Adipose tissue (tissue), 3 donors: ENCODE results near the gene GTPBP3. TPM values are rescaled to one million over a fixed set of nuclear protein-coding genes. Genes with fewer than 3 reads are reported as not detected.
"Not testable (repeated sequence)": the region's sequence is repeated elsewhere in the genome, so short reads cannot be mapped to it uniquely, and the experiment has no call there.

Experiments used
- H3K27ac ChIP-seq: one replicate; pipeline ENCODE4 v1.5.1; 2013; ENCODE audit warnings: low read depth, low read length
- WGBS, 3 donors: extraction: QIAGEN DNeasy Blood & Tissue Kit; methylation state at CpG; one replicate each; pipeline ENCODE4 v1.1.7; 2013; 5-methylcytosine and 5-hydroxymethylcytosine counted together
- polyA plus RNA-seq, 3 donors: library from polyadenylated mRNA; stranded (reverse); fragments of 200-250 nt; gene quantifications; one replicate each; pipeline ENCODE4 v1.2.3, GENCODE V29; 2013
- donor health status: healthy with polysubstance abuse.
- donor health status: Bipolar disorder and iron deficiency.
- donor health status: healthy.

Gene GTPBP3
- polyA plus RNA-seq, 3 donors = 10.1 to 18.8 (median 13.6) TPM

DNA sequence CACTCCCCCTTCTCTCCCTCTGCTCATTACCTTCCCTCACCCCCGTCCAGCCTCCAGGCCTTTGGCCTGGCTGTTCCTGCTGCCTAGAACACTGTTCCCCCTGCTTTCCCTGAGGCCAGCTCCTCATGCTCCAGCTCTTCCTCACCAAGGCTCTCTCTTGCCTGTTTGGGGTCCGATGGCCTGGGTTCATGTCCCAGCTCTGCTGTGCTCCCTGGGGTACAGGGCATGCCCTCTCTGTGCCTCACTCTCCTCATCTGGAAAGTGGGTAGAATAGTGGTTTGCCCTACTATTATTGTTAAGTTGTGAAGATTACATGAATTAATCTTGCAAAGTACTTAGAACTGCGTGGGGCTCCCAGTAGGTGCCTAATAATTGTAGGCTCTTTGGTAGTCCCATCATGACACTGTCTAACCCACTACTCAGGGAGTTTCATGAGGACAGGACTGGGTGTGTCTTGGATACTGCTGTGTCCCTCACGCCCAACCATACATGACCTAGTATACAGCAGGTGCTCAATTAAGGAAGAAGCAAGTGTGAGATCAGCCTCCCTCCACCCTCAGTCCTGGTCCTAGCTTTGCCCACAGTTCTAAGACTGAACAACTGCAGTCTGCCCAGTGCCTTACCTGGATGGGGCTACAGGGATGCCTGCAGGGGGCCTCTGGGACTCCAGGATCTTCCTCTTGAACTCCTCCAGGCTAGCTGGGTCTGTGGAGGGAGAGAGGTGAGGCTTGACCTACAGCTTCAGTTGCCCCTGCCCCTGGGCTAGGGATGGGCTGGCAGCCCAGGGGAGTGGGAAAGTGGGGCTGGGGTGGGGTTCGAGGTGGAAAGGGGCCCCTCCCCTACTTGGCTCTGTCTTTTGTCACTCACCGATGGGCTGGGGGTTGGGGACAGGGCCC, 22.8 kb downstream of the GTPBP3 start:
- WGBS, 3 donors = 74 to 88% (median 81%) methylated on average over 6 of the region's 6 CpGs
- no peak overlapping the region for H3K27ac ChIP-seq

DNA sequence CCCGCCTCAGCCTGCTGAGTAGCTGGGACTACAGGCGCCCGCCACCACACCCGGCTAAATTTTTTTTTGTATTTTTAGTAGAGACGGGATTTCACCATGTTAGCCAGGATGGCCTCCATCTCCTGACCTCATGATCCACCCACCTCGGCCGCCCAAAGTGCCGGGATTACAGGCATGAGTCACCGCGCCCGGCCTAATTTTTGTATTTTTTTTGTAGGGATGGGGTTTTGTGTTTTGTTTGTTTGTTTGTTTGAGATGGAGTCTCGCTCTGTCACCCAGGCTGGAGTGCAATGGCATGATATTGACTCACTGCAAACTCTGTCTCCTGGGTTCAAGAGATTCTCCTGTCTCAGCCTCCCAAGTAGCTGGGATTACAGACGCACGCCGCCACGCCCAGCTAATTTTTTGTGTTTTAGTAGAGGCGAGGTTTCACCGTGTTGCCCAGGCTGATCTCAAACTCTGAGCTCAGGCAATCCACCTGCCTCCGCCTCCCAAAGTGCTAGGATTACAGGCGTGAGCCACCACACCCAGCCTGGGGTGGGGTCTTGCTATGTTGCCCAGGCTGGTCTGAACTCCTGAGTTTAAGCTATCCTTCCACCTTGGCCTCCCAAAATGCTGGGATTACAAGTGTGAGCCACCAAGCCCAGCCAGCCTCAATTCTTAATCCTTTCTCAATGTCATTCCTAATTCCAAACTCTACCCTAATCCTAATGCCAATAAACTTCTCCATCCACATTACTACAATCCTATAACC, 26.7 kb downstream of the GTPBP3 start:
- 87 to 89% (median 88%) methylated on average over 20 of the region's 20 CpGs for WGBS, 3 donors
- H3K27ac ChIP-seq = not testable (repeated sequence)

DNA sequence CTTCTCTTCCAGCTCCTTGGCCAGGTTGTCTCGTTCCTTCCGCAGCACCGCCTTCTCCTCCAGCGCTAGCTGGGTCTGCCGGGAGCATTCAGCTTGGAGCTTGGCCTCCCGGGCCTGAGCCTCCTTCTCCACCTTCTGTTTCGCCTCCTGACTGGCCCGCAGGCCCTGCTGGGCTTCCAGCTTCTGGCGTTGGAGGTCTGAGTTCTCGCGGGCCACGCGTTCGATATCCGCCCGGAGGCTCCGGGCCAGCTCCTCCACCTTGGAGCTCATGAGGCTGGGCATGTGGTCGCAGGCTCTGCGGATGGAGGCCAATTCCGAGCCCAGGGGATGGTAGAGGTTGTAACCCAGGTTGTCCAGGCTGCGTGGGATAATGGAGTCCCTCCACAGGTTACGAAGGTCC, 28.0 kb downstream of the GTPBP3 start:
- WGBS, 3 donors = 90 to 95% (median 91%) methylated on average over 22 of the region's 22 CpGs
- H3K27ac ChIP-seq = no peak overlapping the region

DNA sequence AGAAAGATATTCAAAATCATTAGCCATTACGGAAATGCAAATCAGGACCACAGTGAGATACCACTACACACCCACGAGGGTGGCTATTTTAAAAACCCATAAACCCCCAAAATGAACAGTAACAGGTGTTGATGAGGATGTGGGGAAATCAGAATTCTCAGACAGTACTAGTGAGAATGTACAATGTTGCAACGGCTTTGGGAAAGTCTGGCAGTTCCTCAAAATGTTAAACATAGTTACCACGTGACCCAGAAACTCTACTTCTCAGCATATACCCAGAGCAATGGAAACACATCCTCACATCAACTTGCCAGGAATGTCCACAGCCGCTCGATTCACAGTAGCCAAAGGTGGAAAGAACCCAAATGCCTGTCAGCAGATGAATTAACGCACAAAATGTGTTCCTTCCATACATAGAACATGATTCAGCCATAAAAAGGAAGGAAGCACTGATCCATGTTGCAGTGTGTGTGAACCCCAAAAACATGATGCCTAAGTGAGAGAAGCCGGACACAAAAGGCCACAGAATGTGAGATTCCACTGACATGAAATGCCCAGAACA, 32.8 kb downstream of the GTPBP3 start:
- H3K27ac ChIP-seq = no peak overlapping the region
- WGBS, 3 donors = 22 to 35% (median 27%) methylated on average over 8 of the region's 8 CpGs

DNA sequence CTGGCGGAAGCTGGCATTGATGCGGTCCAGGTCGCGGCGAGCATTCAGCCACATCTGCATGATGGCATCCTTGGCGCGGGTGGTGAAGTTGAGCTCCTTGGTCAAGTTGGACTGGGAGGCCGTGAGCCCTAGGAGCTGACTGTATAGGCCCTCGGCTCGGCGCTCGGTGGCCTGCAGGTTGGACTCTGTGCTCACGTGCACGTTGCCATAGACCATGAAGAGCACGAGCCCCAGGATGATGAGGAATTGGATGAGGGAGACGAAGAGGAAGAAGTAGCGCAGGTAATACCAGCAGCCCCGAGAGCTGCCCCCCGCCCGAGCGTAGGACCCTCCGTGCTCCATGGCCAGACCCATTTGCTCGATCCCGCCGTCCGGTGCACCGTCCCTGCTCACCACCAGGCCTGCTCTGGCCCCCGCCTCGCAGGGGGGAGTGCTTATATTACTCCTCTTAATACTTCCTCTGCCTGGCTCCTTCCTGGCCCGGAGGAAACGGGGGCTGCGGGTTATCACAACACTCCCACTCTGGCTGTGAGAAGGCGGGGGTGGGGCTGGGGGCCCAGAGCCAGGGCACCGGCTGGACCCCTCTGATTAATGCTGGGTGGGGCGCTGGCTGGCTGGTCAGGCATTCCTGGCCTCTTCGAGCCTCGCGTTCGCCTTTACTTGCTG, 39.7 kb downstream of the GTPBP3 start, which contains the start of gene PLVAP:
PLVAP (minus strand) TSS at position 408 of the 666 bp plus-strand sequence; CDS start at position 354, 54 bp downstream.
- no peak within 1 kb of the TSS for H3K27ac ChIP-seq
- WGBS, 3 donors = 35 to 59% (median 36%) methylated on average over 38 to 39 of the region's 39 CpGs

DNA sequence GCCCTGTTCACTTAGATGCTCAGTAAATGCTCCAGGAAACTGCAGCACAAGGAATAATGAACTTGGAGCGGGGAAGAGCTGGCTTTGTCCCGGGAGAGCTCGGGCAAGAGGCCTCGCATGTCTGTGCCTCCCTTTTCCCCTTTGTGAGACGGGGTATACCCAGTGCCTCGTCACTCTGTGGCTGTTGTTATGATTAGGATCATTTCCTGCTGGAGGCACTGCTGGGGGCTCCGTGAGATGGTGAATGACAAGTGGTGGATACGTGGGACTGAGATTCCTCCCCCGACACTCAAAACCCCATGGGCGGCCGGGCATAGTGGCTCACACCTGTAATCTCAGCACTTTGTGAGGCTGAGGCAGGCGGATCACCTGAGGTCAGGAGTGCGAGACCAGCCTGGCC, 40.9 kb downstream of the GTPBP3 start:
- 55 to 66% (median 56%) methylated on average over 13 of the region's 13 CpGs for WGBS, 3 donors

DNA sequence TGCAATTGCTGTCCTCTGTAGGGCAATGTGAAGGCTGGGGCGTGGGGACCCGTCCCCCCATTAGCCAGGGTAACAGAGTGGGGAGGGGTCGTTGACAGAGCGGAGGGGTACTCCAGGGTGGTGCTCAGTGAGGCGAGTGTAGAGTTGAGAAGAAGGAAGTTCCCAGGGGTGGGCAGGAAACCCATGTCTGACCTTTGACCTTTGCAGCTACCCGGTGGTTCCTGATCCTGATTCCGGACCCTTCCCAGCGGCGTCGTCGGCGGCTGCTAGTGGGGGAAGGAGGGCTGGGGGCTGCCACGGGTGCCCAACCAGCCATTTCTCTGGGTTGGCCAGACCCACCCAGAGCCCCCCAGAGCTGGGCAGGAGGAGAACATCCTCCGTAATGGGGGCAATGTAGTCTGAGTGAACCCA, 41.9 kb downstream of the GTPBP3 start:
- no peak overlapping the region for H3K27ac ChIP-seq
- 23 to 35% (median 35%) methylated on average over 14 of the region's 14 CpGs for WGBS, 3 donors

More for the DNA sequence above, 40.9 kb downstream of the GTPBP3 start:
- H3K27ac ChIP-seq = no peak overlapping the region

DNA sequence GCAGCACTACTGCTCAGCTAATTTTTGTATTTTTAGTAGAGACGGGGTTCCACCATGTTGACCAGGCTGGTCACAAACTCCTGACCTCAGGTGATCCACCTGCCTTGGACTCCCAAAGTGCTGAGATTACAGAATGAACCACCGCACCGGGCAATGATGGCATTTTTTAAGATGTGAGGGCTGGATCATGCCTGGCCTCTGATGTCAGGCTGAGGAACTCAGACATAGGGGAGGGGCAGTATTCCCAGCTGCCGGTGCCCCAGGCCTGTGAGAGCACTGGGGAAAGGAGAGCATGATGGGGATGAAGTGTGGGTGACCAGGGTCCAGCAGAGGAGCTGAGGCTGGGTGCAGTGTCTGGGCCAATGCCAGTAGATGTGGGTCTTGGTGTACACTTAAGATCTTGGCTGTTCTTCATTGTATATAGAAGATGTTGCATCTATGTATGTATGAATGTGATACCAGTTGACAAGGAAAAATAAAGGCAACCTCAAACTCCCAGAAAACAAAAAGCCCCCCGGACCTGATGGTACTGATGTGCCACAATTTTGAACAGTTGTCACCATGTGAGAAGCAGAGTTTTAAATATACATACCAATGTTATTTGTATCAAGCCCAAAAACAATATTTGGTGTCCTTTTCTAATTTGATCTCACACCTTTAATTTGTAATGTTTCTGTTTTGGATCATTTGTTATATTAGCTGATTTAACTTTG, 43.2 kb downstream of the GTPBP3 start:
- WGBS, 3 donors = 89 to 98% (median 97%) methylated on average over 5 of the region's 5 CpGs
- no peak overlapping the region for H3K27ac ChIP-seq

DNA sequence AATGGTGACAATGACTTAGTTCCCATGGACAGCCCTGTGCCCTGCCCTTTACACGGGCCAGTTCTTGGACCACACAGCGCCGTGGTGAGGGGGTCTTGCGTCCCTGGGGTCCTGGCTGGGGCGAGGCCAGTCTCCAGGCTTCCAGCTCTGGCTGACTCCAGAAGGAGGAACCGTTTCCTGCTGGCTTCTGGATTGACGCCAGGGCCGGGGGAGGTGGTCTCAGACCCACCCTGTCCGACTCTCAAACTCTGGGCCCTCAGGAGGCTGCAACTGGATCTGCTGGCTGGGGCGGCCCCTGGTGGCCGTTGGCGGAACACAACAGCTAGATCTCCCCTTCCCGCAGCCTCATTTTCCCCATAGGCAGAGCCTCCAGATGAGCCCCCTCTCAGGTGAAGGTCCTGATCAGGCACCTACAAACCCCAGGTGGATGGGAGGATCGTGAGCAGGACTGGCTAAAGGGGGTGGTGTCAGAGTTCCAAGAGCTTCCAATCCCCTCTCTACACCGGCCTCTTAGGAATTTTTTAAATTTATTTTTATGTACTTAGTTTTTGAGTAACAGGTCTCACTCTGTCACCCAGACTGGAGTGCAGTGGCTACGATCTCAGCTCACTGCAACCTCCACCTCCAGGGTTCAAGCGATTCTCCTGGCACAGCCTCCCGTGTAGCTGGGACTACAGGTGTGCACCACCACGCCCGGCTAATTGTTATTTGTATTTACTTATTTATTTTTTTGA, 48.7 kb downstream of the GTPBP3 start:
- WGBS, 3 donors = 28 to 36% (median 32%) methylated on average over 20 of the region's 20 CpGs

DNA sequence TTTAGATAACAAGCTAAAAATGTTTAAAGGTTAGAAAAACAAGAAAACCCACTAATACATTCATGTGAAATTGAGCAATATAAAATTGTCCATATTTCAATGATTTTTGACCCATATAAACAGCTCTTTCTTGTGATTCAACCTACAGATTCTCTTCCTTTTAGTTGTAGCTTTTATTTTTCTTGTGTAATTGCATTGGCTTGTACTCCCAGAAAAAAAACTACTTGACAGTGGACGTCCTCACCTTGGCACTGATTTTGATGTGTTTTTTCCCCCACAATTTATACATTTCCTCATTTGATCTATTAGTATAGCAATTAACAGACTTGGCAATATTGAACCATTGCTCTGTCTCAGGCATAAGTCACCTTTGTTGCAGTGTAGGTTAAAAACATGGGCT, 51.9 kb downstream of the GTPBP3 start:
- H3K27ac ChIP-seq = no peak overlapping the region
- WGBS, 3 donors = 34 to 79% (median 65%) methylated on average over 1 of the region's 1 CpG

More for the DNA sequence above, 48.7 kb downstream of the GTPBP3 start:
- no peak overlapping the region for H3K27ac ChIP-seq

DNA sequence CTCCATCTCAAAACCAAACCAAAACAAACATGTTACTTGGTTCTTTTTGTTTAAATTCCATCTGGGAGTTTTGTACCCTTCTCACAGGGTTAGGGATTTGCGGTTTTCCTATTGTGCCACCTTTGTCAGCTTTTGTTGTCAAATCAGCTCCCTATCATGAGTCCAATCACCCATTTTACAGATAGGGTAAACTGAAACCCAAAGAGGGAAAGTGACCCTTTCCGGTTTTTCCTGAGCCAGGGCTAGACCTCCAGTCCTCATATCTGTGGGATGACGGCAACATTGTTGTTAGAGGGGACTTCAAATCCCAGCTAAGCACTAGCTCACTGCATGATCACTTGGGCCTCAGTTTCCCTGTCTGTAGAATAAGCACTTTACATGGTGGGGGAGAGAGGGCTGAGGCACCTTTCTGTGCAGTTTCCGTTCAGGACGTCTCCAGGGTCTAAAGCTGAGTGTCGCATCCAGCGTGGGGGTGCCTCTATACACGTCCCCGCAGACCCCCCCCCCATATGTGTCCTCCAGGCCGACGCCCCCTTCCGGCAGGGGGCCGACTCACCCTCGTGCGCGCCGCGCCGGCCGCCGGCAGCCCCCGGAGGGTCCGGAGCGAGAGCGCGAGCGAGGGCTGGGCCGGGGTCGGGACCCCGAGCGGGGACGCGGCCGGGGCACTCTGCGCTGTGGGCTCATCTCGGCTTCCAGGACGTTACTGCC, 52.8 kb downstream of the GTPBP3 start:
- 9 to 16% (median 10%) methylated on average over 16 to 37 of the region's 37 CpGs for WGBS, 3 donors
- H3K27ac ChIP-seq = no peak overlapping the region

DNA sequence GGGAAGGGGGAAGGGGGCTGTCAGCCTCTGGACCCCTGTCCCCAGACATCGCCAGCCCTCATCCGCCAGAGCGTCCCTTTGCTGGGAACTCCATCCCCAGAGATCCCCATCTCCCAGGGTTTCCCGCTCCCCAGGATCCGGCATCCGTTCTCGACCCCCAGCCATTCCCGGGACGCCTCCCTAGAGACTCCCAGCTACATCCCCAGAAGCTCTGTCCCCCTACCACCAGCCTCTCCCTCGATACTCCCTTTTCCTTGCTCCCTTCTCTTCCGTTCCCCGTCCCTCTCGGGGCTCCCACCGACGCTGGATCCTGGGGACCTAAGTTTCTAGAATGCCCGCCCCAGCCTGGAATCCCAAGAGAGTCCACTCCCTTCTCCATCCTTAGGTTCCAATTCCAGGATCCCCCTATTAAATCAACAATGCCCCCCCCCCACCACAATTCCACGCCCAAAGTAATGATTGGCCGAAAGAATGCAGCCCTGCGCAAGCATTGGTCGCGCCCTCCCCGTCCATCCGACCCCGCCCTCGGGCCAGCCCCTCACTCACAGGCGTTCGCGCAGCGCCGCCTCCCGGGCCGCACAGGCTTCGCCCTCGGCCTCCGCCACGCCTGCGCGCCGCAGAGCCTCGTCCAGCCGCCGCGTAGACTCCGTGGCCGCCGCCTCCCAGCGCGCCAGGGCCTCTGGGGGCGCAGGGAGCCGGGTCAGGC, 53.5 kb downstream of the GTPBP3 start:
- no peak overlapping the region for H3K27ac ChIP-seq
- 0 to 1% (median 1%) methylated on average over 48 to 50 of the region's 50 CpGs for WGBS, 3 donors

DNA sequence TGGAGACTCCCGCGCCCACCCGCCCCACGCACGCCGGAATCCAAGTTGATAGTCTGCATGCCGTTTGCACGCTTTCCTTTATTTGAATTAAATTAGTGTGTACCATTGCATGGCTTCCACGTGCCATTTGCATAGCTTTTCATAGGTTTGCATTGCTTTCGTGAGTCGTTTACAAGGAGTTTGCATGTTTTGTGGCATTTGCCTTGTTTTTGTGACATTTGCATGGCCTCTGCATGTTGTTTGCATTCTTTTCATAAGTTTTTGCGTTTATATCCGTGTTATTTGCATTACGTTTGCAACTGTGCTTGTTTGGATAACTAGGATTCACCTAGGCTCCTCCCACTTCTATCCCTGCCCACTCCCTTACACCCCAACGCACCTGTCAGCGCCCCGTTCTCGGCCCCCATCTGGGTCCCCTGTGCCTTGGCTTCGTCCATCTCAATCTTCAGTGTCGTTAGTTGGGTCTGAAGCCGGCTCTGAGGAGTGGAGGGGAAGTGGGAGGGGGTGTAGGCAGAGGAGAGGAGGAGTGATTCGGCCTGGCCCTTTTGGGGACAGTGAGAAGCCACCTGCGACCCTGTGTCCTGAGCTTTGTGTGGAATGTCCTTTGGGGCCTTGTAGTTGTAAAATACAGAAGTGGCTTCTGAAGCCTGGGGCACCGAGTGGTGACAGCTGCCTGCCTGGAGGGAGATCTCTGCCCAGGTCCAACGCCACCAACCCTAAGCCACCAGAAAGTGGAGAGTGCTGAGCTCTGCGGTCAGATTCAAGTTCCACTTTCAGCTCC, 54.2 kb downstream of the GTPBP3 start:
- 7 to 11% (median 9%) methylated on average over 26 of the region's 26 CpGs for WGBS, 3 donors
- no peak overlapping the region for H3K27ac ChIP-seq
